Lower leg skin (tissue), 3 donors: ENCODE results near the gene WT1.

ENCODE experiments used
- POLR2A ChIP-seq, 2 donors: fragments of 450-650 bp; IDR thresholded peaks; one replicate each; pipeline ENCODE4 v1.6.1; 2016 to 2017; ENCODE audit warnings: antibody characterized with exemption in 2 of 2, mild to moderate bottlenecking in 1 of 2, moderate library complexity in 1 of 2
- TF ChIP-seq, protein P1 (sequence below), 3 donors: fragments of 450-650 bp; IDR thresholded peaks; one replicate each; pipeline ENCODE4 v1.5.1; 2016; ENCODE audit warnings: antibody characterized with exemption in 3 of 3, mild to moderate bottlenecking in 3 of 3, moderate library complexity in 2 of 3

DNA sequence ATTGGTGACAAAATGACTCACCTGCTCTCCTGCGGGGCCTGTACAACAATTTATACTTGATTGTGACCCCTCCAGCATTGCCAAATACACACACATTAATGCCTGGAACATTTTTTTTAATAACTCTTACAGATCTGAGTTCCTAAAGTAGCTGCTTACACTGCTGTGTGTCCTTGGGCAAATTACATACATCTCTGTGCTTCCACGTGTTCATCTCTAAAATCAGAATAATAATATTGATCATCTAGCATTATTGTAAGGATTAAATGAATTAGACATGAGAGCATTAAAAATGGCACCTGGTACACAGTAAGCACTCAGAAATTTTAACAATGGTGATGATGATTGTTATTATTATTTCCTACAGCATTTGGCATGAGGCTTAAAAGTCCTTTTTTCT is 21.5 kb upstream of the WT1 start:
- TF ChIP-seq, protein P1, sequence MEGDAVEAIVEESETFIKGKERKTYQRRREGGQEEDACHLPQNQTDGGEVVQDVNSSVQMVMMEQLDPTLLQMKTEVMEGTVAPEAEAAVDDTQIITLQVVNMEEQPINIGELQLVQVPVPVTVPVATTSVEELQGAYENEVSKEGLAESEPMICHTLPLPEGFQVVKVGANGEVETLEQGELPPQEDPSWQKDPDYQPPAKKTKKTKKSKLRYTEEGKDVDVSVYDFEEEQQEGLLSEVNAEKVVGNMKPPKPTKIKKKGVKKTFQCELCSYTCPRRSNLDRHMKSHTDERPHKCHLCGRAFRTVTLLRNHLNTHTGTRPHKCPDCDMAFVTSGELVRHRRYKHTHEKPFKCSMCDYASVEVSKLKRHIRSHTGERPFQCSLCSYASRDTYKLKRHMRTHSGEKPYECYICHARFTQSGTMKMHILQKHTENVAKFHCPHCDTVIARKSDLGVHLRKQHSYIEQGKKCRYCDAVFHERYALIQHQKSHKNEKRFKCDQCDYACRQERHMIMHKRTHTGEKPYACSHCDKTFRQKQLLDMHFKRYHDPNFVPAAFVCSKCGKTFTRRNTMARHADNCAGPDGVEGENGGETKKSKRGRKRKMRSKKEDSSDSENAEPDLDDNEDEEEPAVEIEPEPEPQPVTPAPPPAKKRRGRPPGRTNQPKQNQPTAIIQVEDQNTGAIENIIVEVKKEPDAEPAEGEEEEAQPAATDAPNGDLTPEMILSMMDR (IDR thresholded peaks at IDR 0.05) = no peak
- no peak for TF ChIP-seq POLR2A (IDR thresholded peaks at IDR 0.05)
